ENCODE results near the gene SLC16A11.
A peak's percentile ranks its signal among the peaks of the same experiment; 100 is the strongest.
"Not testable (repeated sequence)": the region's sequence is repeated elsewhere in the genome, so short reads cannot be mapped to it uniquely, and the experiment has no call there.

Gene SLC16A11

DNA sequence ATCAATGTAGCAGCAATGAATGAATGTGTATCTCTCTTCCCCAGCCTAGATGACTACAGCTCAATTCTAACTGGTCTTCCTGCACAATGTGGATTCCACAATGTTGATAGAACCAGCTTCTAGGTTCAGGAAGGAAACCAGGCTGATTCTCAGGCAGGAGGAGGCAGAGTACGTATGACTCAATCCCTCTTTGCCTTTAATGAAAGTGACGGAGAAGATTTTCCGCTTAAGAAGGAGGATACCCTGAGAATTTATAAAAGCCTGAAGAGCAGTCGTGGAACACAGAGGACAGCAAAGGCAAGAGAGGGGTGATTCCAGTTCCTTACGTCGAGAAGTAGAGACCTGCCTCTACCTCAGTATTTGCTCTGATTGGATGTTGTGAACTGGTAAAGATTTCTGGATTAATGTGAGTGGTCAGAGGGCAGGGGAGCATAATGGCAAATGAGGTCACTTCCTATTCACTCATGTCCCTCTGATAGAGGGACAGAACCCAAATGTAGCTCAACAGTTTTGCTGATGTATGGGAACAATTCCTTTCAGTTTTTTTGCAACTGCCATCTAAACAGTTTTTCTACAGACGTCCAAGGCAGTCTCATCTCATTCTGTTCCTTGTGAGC, 15.0 kb upstream of the SLC16A11 start:
- H3K4ac ChIP-seq (ENCODE audit: low read length): no peak overlapping the region
- H2BK12ac ChIP-seq (ENCODE audit: low read length): no peak overlapping the region
- H3K14ac ChIP-seq (ENCODE audit: low read length): no peak overlapping the region
- H3K79me1 ChIP-seq (ENCODE audit: low read depth, low read length): no peaks in the 10 kb centered on the region
- no peak overlapping the region for H3K4me3 ChIP-seq (ENCODE audit: low read length in 2 of 2)
- no peak overlapping the region for H3K4me2 ChIP-seq (ENCODE audit: insufficient read depth, low read length, poor library complexity, severe bottlenecking)
- no peak overlapping the region for H2AK5ac ChIP-seq (ENCODE audit: low read depth, low read length)
- H4K8ac ChIP-seq (ENCODE audit: low read depth, low read length): no peak overlapping the region
- H3K27me3 ChIP-seq (ENCODE audit: control insufficient read depth in 3 of 3, insufficient read depth in 3 of 3, low read depth in 1 of 3, low read length in 3 of 3): peaks cover 0 to 3% (median 0%) of the 10 kb centered on the region in 3 experiments
- H3K36me3 ChIP-seq (replicated peaks in 1 of 2; ENCODE audit: control insufficient read depth in 2 of 2, insufficient read depth in 2 of 2, low read length in 2 of 2): no peaks in the 10 kb centered on the region
- no peak overlapping the region for H3K23ac ChIP-seq (ENCODE audit: low read depth, low read length, poor library complexity)
- H3K18ac ChIP-seq (ENCODE audit: low read length): no peak overlapping the region
- H2BK120ac ChIP-seq (ENCODE audit: low read depth, low read length): no peak overlapping the region
- H2BK15ac ChIP-seq (ENCODE audit: low read length): no peak overlapping the region
- whole genome bisulfite sequencing, 2 donors (ENCODE audit: extremely low coverage in 2 of 2, insufficient read length in 2 of 2, insufficient replicate concordance in 1 of 2): no CpG with 5 or more reads among the region's 7 CpGs
- no peak overlapping the region for H3K27ac ChIP-seq (replicated peaks; ENCODE audit: low read length)
- no peak overlapping the region for H2BK5ac ChIP-seq (ENCODE audit: low read length)
- peaks cover 5 to 14% of the 10 kb centered on the region in 2 donors for H3K4me1 ChIP-seq (ENCODE audit: control insufficient read depth in 2 of 2, insufficient read depth in 1 of 2, low read depth in 1 of 2, low read length in 2 of 2)
- DNase-seq (ENCODE audit: low spot score): no peak
- H2AFZ ChIP-seq (ENCODE audit: low read length): no peak overlapping the region
- no peaks in the 10 kb centered on the region for H3K9me3 ChIP-seq (replicated peaks in 1 of 2; ENCODE audit: control insufficient read depth in 2 of 2, insufficient read depth in 1 of 2, low read depth in 1 of 2, low read length in 2 of 2)
- no peak overlapping the region for H4K91ac ChIP-seq (ENCODE audit: low read depth, low read length, poor library complexity)
- H3K9ac ChIP-seq (ENCODE audit: low read depth, low read length, poor library complexity): no peak overlapping the region

- H2BK5ac ChIP-seq (ENCODE audit: low read length): no peak overlapping the region
- no peaks in the 10 kb centered on the region for H3K9me3 ChIP-seq (replicated peaks in 1 of 2; ENCODE audit: control insufficient read depth in 2 of 2, insufficient read depth in 1 of 2, low read depth in 1 of 2, low read length in 2 of 2)
- no peak overlapping the region for H3K23ac ChIP-seq (ENCODE audit: low read depth, low read length, poor library complexity)
- H3K18ac ChIP-seq (ENCODE audit: low read length): no peak overlapping the region
- H3K14ac ChIP-seq (ENCODE audit: low read length): no peak overlapping the region
- no peaks in the 10 kb centered on the region for H3K79me1 ChIP-seq (ENCODE audit: low read depth, low read length)
- no peak overlapping the region for H2BK120ac ChIP-seq (ENCODE audit: low read depth, low read length)
- no peaks in the 10 kb centered on the region for H3K4me1 ChIP-seq (ENCODE audit: control insufficient read depth in 2 of 2, insufficient read depth in 1 of 2, low read depth in 1 of 2, low read length in 2 of 2)
- H2AK5ac ChIP-seq (ENCODE audit: low read depth, low read length): no peak overlapping the region
- H3K36me3 ChIP-seq (replicated peaks in 1 of 2; ENCODE audit: control insufficient read depth in 2 of 2, insufficient read depth in 2 of 2, low read length in 2 of 2): no peaks in the 10 kb centered on the region
- no peak overlapping the region for H2BK15ac ChIP-seq (ENCODE audit: low read length)
- H2BK12ac ChIP-seq (ENCODE audit: low read length): no peak overlapping the region
- no peak overlapping the region for H3K4me3 ChIP-seq (ENCODE audit: low read length in 2 of 2)
- no peak overlapping the region for H3K9ac ChIP-seq (ENCODE audit: low read depth, low read length, poor library complexity)
- peaks cover 0 to 12% (median 0%) of the 10 kb centered on the region in 3 experiments for H3K27me3 ChIP-seq (ENCODE audit: control insufficient read depth in 3 of 3, insufficient read depth in 3 of 3, low read depth in 1 of 3, low read length in 3 of 3)
- no peak overlapping the region for H4K91ac ChIP-seq (ENCODE audit: low read depth, low read length, poor library complexity)
- WGBS, 2 donors (ENCODE audit: extremely low coverage in 2 of 2, insufficient read length in 2 of 2, insufficient replicate concordance in 1 of 2): no CpG with 5 or more reads among the region's 4 CpGs
- no peak overlapping the region for H4K8ac ChIP-seq (ENCODE audit: low read depth, low read length)
- no peak overlapping the region for H2AFZ ChIP-seq (ENCODE audit: low read length)
- H3K4me2 ChIP-seq (ENCODE audit: insufficient read depth, low read length, poor library complexity, severe bottlenecking): no peak overlapping the region
- no peak for DNase-seq (ENCODE audit: low spot score)
- no peak overlapping the region for H3K27ac ChIP-seq (replicated peaks; ENCODE audit: low read length)
- H3K4ac ChIP-seq (ENCODE audit: low read length): no peak overlapping the region
Measured at GRCh38 chr17:7056386-7056785, 12.5 kb upstream of the SLC16A11 start.

DNA sequence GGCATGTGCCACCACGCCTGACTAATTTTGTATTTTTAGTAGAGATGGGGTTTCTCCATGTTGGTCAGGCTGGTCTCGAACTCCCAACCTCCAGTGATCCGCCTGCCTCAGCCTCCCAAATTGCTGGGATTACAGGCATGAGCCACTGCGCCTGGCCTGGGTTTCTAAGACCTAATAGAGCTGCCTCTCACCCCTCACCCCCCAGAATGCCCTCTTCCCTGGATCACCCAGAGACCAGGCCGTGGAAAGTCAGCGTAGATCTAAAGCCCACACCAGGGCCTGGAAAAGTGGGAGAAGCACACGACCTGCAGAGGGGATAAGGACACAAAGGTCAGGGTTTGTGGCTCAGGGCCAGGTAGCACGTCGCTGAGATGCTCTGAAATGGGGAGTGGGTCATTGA, 6.7 kb upstream of the SLC16A11 start:
- H3K9ac ChIP-seq (ENCODE audit: low read depth, low read length, poor library complexity); H3K27ac ChIP-seq (replicated peaks; ENCODE audit: low read length); H3K4me1 ChIP-seq (ENCODE audit: control insufficient read depth in 2 of 2, insufficient read depth in 1 of 2, low read depth in 1 of 2, low read length in 2 of 2); H2BK15ac ChIP-seq (ENCODE audit: low read length); H3K9me3 ChIP-seq (replicated peaks in 1 of 2; ENCODE audit: control insufficient read depth in 2 of 2, insufficient read depth in 1 of 2, low read depth in 1 of 2, low read length in 2 of 2); H3K36me3 ChIP-seq (replicated peaks in 1 of 2; ENCODE audit: control insufficient read depth in 2 of 2, insufficient read depth in 2 of 2, low read length in 2 of 2); H2AFZ ChIP-seq (ENCODE audit: low read length); H3K23ac ChIP-seq (ENCODE audit: low read depth, low read length, poor library complexity); H2BK12ac ChIP-seq (ENCODE audit: low read length); H3K79me1 ChIP-seq (ENCODE audit: low read depth, low read length); H3K14ac ChIP-seq (ENCODE audit: low read length); H2BK5ac ChIP-seq (ENCODE audit: low read length); H3K18ac ChIP-seq (ENCODE audit: low read length); H3K4ac ChIP-seq (ENCODE audit: low read length); H2AK5ac ChIP-seq (ENCODE audit: low read depth, low read length); DNase-seq (ENCODE audit: low spot score); H4K8ac ChIP-seq (ENCODE audit: low read depth, low read length); H4K91ac ChIP-seq (ENCODE audit: low read depth, low read length, poor library complexity); H2BK120ac ChIP-seq (ENCODE audit: low read depth, low read length); H3K4me2 ChIP-seq (ENCODE audit: insufficient read depth, low read length, poor library complexity, severe bottlenecking): not testable (repeated sequence)
- Histone ChIP-seq H3K4me3 (ENCODE audit: low read length in 2 of 2) (peak overlapping the region in 1 of 2 donors; percentile 56), H3K27me3 (ENCODE audit: control insufficient read depth in 3 of 3, insufficient read depth in 3 of 3, low read depth in 1 of 3, low read length in 3 of 3) (peaks cover 0 to 12% (median 6%) of the 10 kb centered on the region in 3 experiments)
- WGBS, 2 donors (ENCODE audit: extremely low coverage in 2 of 2, insufficient read length in 2 of 2, insufficient replicate concordance in 1 of 2): no CpG with 5 or more reads among the region's 9 CpGs

DNA sequence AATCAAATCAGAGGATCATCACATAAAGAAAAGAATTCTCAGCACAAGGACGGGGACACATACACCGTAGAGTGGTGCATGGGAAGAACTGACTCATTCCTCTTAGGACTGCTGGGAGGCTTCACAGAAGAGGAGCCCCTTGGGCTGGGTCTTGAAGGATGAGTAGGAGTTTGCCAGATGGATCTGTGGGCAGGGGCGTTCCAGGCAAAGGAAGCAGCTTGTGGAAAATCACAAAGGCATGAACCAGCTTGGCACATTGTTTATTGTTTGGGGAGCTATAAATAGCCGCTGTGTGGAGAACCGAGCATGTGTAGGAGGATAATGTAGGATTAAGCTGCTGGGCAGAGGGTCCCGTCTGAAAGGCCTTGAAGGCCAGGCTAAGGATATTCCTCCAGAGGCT, 5.1 kb upstream of the SLC16A11 start:
- Histone ChIP-seq H2AK5ac (ENCODE audit: low read depth, low read length) (no peak overlapping the region), H2BK120ac (ENCODE audit: low read depth, low read length) (no peak overlapping the region), H3K14ac (ENCODE audit: low read length) (no peak overlapping the region), H2AFZ (ENCODE audit: low read length) (no peak overlapping the region), H3K4ac (ENCODE audit: low read length) (no peak overlapping the region), H3K36me3 (replicated peaks in 1 of 2; ENCODE audit: control insufficient read depth in 2 of 2, insufficient read depth in 2 of 2, low read length in 2 of 2) (no peaks in the 10 kb centered on the region), H3K4me2 (ENCODE audit: insufficient read depth, low read length, poor library complexity, severe bottlenecking) (no peak overlapping the region), H3K4me1 (ENCODE audit: control insufficient read depth in 2 of 2, insufficient read depth in 1 of 2, low read depth in 1 of 2, low read length in 2 of 2) (peaks cover 8 to 10% of the 10 kb centered on the region in 2 donors), H2BK5ac (ENCODE audit: low read length) (no peak overlapping the region), H2BK12ac (ENCODE audit: low read length) (no peak overlapping the region), H3K9me3 (replicated peaks in 1 of 2; ENCODE audit: control insufficient read depth in 2 of 2, insufficient read depth in 1 of 2, low read depth in 1 of 2, low read length in 2 of 2) (peaks cover 0 to 2% of the 10 kb centered on the region in 2 donors), H3K79me1 (ENCODE audit: low read depth, low read length) (no peaks in the 10 kb centered on the region), H3K9ac (ENCODE audit: low read depth, low read length, poor library complexity) (no peak overlapping the region), H3K27me3 (ENCODE audit: control insufficient read depth in 3 of 3, insufficient read depth in 3 of 3, low read depth in 1 of 3, low read length in 3 of 3) (peaks cover 3 to 20% (median 9%) of the 10 kb centered on the region in 3 experiments), H4K8ac (ENCODE audit: low read depth, low read length) (no peak overlapping the region), H3K27ac (replicated peaks; ENCODE audit: low read length) (no peak overlapping the region), H2BK15ac (ENCODE audit: low read length) (no peak overlapping the region), H3K18ac (ENCODE audit: low read length) (no peak overlapping the region), H3K4me3 (ENCODE audit: low read length in 2 of 2) (no peak overlapping the region), H3K23ac (ENCODE audit: low read depth, low read length, poor library complexity) (no peak overlapping the region), H4K91ac (ENCODE audit: low read depth, low read length, poor library complexity) (no peak overlapping the region)
- WGBS, 2 donors (ENCODE audit: extremely low coverage in 2 of 2, insufficient read length in 2 of 2, insufficient replicate concordance in 1 of 2): no CpG with 5 or more reads among the region's 6 CpGs
- no peak for DNase-seq (ENCODE audit: low spot score)
